Adipose tissue (tissue), 3 donors: ENCODE measurements around the gene TIMM44. TPM values are rescaled to one million over a fixed set of nuclear protein-coding genes. Genes with fewer than 3 reads are reported as not detected.
"Not testable (repeated sequence)": the region's sequence is repeated elsewhere in the genome, so short reads cannot be mapped to it uniquely, and the experiment has no call there.

Experiments
- H3K27ac ChIP-seq: one replicate; pipeline ENCODE4 v1.5.1; 2013; ENCODE audit warnings: low read depth, low read length
- WGBS, 3 donors: extraction: QIAGEN DNeasy Blood & Tissue Kit; methylation state at CpG; one replicate each; pipeline ENCODE4 v1.1.7; 2013; 5-methylcytosine and 5-hydroxymethylcytosine counted together
- polyA plus RNA-seq, 3 donors: library from polyadenylated mRNA; stranded (reverse); fragments of 200-250 nt; gene quantifications; one replicate each; pipeline ENCODE4 v1.2.3, GENCODE V29; 2013
- donor health status: healthy with polysubstance abuse.
- donor health status: Bipolar disorder and iron deficiency.
- donor health status: healthy.

TIMM44 gene
- polyA plus RNA-seq, 3 donors, result 32.2 to 58.1 (median 54.9) TPM

GRCh38 chr19:7930765-7931164, 12.7 kb downstream of the TIMM44 start:
- no peak overlapping the region for H3K27ac ChIP-seq
- 83 to 87% (median 84%) methylated on average over 7 of the region's 7 CpGs for whole genome bisulfite sequencing, 3 donors

- WGBS, 3 donors, result 81 to 91% (median 88%) methylated on average over 8 to 11 of the region's 11 CpGs
- not testable (repeated sequence) for H3K27ac ChIP-seq
Observed at GRCh38 chr19:7930030-7930429, 13.4 kb downstream of the TIMM44 start.

- WGBS, 3 donors, result 48 to 69% (median 56%) methylated on average over 24 of the region's 24 CpGs
- H3K27ac ChIP-seq, result peak overlapping the region; percentile 58
Observed at GRCh38 chr19:7928741-7929701, 14.4 kb downstream of the TIMM44 start.

GRCh38 chr19:7928334-7928706, 15.1 kb downstream of the TIMM44 start:
- H3K27ac ChIP-seq, result no peak overlapping the region
- 52 to 78% (median 63%) methylated on average over 9 of the region's 9 CpGs for WGBS, 3 donors

GRCh38 chr19:7927605-7928333, 15.7 kb downstream of the TIMM44 start:
- WGBS, 3 donors, result 90% methylated on average over 23 of the region's 23 CpGs
- H3K27ac ChIP-seq, result no peak overlapping the region

- WGBS, 3 donors, result 73 to 82% (median 80%) methylated on average over 31 to 32 of the region's 32 CpGs
- no peak overlapping the region for H3K27ac ChIP-seq
Observed at GRCh38 chr19:7926727-7927604, 16.5 kb downstream of the TIMM44 start.

GRCh38 chr19:7926021-7926726, 17.3 kb downstream of the TIMM44 start, which contains the start of gene CTXN1:
CTXN1 (minus strand) TSS chr19:7926135; CDS start chr19:7925538, 597 bp downstream.
- 10 to 19% (median 17%) methylated on average over 26 to 63 of the region's 65 CpGs for WGBS, 3 donors
- H3K27ac ChIP-seq, result no peak within 1 kb of the TSS

- WGBS, 3 donors, result 0% methylated on average over 50 to 97 of the region's 98 CpGs
- H3K27ac ChIP-seq, result no peak overlapping the region
Observed at GRCh38 chr19:7925171-7925851, 18.2 kb downstream of the TIMM44 start.

GRCh38 chr19:7924651-7925170, 18.8 kb downstream of the TIMM44 start:
- H3K27ac ChIP-seq, result no peak overlapping the region
- 38 to 42% (median 41%) methylated on average over 25 to 34 of the region's 34 CpGs for WGBS, 3 donors

GRCh38 chr19:7924241-7924640, 19.2 kb downstream of the TIMM44 start:
- H3K27ac ChIP-seq, result no peak overlapping the region
- WGBS, 3 donors, result 72 to 78% (median 75%) methylated on average over 10 to 12 of the region's 12 CpGs

- no peak overlapping the region for H3K27ac ChIP-seq
- WGBS, 3 donors, result 76 to 84% (median 76%) methylated on average over 31 of the region's 31 CpGs
Observed at GRCh38 chr19:7923295-7924191, 19.9 kb downstream of the TIMM44 start.

- no peak overlapping the region for H3K27ac ChIP-seq
Observed at GRCh38 chr19:7922836-7923195, 20.6 kb downstream of the TIMM44 start.

GRCh38 chr19:7921967-7922835, 21.3 kb downstream of the TIMM44 start:
- 91 to 94% (median 92%) methylated on average over 29 to 31 of the region's 31 CpGs for WGBS, 3 donors
- no peak overlapping the region for H3K27ac ChIP-seq

More at GRCh38 chr19:7922836-7923195, 20.6 kb downstream of the TIMM44 start:
- 87 to 91% (median 90%) methylated on average over 8 of the region's 8 CpGs for WGBS, 3 donors

GRCh38 chr19:7921302-7921966, 22.0 kb downstream of the TIMM44 start:
- H3K27ac ChIP-seq, result peak overlapping the region; percentile 51
- WGBS, 3 donors, result 35 to 62% (median 43%) methylated on average over 13 to 17 of the region's 17 CpGs
